ENCODE results near the gene LYZL1.
"Not testable (repeated sequence)": the region's sequence is repeated elsewhere in the genome, so short reads cannot be mapped to it uniquely, and the experiment has no call there.

LYZL1 gene

DNA sequence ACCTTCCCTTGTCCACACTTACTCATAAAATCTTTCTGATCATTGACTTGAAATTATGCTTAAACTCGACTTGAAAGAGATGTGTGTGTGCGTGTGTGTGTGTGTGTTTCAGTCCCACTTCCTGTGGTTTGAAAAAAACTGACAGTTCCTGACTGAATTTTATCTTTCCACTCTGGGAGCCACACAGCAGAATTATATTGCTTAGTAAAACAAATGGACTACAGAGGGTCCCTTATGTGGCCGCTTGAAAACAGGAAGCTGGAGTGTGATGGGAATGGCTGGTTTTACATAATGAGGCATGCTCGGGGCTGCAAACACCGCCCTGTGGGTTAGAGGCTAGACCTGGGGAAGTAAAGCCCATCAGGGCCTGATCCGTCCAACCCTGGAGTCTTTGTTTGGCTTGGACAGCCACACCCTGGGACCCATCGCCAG, 54.8 kb downstream of the LYZL1 start:
- no peak for DNase-seq

DNA sequence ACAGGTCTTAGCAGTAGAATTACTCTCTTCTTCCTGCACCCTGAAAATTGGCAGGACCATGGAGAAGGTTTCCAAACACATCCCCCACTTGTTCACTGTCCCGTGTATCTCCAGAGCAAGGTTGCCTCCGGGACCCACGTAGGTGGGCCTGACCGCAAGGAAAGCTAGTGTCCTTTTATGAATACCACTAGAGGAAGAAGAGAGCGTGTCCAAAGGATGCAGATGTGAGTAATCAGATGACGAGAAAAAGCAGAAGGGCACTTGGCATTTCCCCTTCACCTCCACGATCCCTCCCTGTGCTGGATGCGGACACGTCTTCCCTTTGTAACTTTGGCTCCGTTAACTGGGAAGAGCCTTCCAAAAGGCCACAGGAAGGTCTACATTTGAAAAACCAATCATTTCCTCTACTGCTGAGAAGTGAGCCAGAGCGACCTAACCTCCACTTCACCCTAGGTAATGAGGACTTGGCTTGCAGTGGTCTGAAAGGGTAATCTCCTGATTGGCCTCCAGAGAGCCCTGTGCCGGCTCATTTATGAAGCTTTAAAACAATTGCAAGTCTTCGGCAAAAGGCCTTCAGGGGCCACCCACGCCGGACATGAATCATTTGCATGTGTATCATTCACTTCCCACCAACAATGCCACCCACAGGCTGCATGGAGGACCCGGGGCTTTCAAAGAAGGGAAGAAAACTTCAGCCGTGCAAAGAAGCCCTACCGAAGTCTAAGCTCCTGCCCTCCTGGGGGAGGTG, 55.4 kb downstream of the LYZL1 start:
- no peak for DNase-seq

DNA sequence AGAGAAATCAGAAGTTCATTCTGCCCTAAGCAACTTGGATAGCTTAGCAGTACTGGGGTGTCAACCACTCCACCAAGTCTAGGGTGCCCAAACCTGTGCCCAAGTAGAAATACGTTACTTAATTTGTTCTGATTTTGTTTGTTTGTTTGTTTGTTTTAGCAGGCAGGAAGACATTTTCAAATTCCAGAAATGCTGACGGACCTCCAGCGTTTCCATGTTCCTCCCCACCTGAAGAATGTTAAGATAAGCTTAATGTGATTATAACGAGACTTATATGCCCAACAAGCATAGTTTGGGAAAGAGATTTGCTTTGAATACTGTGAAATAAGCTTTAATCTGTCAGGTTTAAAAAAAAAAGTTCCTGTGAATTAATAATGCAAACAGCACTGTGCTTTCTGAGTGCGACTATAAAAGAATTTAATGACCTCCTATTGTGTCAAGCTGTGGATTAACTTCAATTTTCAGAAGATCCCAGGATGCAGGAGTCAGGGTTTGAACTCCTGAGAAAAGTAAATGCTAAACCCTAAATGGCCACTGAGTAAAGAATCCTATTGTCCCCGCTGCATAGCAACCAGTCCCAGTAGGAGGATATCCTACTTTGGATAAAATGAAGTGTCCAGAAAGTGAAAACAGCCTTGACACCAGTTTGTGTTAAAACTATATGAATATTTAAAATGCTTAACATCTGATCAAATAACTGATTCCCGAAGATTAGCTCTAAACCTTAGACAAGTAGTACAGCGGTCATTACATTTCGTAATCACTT, 56.5 kb downstream of the LYZL1 start:
- DNase-seq, result no peak

DNA sequence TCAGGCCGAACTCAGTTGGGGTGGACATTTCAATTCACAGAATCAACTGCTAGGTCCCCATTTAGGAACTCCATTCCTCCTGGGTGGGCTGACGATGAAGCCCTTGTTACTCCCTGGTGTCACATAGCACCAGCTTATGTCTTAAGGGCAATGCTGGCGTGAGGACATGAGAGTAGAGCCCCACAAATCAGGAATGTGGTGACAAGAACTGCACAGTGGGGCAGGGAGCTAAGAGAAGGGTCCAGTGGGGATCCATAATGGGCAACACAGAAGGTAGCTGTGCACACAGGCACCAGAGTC, 57.0 kb downstream of the LYZL1 start:
- no peak for DNase-seq

DNA sequence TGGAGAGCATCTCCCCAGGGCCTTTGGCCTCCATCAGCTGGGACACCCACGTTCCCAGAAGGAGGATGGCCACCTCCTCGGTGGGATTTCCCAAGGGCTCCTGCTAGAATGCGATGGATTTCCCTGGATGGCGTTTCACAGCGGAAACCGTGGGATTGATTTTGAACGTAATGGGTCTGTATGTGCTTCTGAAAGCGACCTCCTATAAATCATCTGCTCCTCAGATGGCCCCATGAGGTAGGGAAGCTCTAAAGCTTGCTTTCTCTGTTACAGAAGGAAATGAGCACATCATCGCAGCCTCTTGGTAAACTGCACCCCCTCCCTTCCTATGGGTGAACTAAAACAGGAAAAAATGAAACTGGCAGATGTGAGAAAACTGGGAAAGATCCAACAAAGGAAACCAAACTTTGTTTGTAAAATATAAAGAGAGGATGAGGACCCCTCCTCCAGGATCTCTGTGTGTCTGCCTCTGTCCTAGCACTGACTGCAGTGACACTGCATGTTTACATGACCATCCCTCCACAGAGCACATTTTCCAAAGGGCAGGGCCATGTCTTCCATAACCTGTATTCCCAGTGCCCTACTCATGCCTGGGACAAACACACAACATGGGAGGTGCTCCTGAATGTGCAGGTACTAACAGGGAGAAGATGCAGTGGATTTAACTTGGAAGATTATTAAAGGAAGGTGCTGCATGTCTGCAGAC, 57.6 kb downstream of the LYZL1 start:
- no peak for DNase-seq

- no peak for DNase-seq
These were observed 60.0 kb downstream of the LYZL1 start for GRCh38 chr10:29348836-29349235.

GRCh38 chr10:29353305-29353704, 64.4 kb downstream of the LYZL1 start:
- DNase-seq, result no peak

DNA sequence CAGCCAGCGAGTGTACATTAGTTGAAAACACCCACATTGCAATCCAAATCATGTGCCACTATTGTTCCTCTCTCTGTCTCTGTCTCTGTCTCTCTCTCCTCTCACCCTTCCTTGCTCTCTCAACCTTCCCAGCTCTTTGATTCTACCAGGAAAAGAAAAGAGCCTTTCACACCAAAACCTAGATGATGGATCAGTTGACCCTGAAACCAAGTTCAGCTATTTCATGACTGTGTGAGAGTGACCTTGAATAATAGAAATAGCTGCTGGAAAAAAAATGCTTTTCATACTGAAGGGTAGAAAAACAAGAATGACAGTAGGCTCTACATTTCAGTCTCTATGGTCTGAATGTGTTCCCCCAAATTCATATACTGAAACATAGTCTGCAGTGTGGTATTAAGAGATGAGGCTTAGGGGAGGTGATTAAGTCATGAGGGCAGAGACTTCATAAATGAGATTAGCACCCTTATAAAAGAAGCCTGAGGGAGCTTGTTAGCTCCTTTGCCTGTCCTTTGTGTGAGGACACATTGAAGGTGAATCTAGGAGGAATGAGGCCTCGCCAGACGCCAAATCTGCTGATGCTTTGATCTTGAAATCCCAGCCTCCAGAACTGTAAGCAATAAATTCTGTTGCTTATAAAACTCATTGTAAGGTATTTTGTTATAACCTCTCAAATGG, 65.2 kb downstream of the LYZL1 start:
- DNase-seq, result no peak

GRCh38 chr10:29355411-29355991, 66.6 kb downstream of the LYZL1 start:
- no peak for DNase-seq

DNA sequence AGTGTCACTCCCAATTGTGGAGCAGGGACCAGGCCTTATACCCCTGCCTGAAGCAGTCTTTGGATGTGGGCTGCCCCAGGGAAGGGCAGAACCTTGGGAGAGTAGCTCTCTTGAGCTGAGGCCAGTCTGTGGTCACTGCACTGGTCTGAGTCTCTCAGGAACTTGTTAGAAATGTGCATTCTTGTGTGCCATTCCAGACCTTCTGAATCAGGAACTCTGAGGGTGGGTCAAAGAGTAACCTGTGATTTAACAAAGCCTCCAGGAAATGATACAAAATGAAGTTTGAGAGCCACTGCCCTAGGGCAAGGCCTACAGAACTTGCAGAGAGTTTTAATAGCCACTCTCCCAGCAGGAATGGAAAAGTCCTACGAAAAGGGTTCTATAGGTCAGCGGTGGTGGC, 68.1 kb downstream of the LYZL1 start:
- no peak for DNase-seq

- no peak for DNase-seq
These were observed 69.2 kb downstream of the LYZL1 start for GRCh38 chr10:29358010-29358616.

DNA sequence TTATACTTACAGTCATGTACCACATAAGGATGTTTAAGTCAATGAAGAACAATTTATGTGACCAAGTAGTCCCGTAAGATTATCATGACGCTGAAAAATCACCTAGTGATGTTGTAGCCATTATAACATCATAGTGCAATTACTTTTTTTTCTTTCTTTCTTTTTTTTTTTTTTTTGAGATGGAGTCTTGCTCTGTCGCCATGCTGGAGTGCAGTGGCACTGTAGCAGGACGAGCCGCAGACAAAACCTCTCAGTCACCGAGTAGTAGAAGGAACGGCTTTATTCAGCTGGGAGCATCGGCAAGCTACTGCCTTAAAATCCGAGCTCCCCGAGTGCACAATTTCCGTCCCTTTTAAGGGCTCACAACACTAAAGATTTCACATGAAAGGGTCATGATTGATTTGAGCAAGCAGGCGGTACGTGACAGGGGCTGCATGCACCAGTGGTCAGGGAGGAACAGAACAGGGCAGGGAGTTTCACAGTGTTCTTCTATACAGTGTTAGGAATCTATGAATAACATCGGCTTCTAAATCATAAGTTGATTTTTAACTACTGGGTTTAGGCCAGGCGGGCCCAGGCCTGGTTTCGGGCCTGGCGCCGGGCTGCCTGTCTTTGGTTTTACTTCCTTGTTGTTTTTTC, 71.5 kb downstream of the LYZL1 start:
- DNase-seq, result not testable (repeated sequence)

Measured in NCI-H1436 treated with DMSO at 0.1 percent for 48 hours (cell line).